PC-9 (cell line): ENCODE results near the gene APOB. TPM values are rescaled to one million over a fixed set of nuclear protein-coding genes. Genes with fewer than 3 reads are reported as not detected.

Experiments used
- BruUV-seq: library from RNA; stranded (reverse); fragments of 400-500 nt; replicated peaks from 2 replicates; lab custom pipeline; 2021; lab: Mats Ljungman, UMichigan
- CTCF ChIA-PET: fragments of 300-600 bp; sonication (Branson Sonifier 250); formaldehyde crosslinking; loops from one replicate; lab custom pipeline; 2022; ENCODE audit warnings: antibody characterized with exemption; lab: Charles Lee
- POLR2A ChIA-PET: fragments of 300-600 bp; sonication (Branson Sonifier 250); formaldehyde crosslinking; loops from one replicate; lab custom pipeline; 2022; ENCODE audit warnings: antibody characterized with exemption; ENCODE audit not compliant: unreplicated experiment; lab: Charles Lee
- DNase-seq, 2 experiments: peaks; one replicate each; pipeline versions ENCODE4 v3.0.0 to v3.0.0-alpha.2; 2015 to 2022; ENCODE audit warnings: mixed read lengths in 1 of 2
- H2AFZ ChIP-seq: fragments of 200-600 bp; sonication (generic); 2 replicates; pipeline ENCODE4 v1.8.1; 2017; ENCODE audit warnings: antibody characterized with exemption
- H3F3A ChIP-seq: fragments of 200-600 bp; sonication (generic); 2 replicates; pipeline ENCODE4 v1.8.1; 2017; ENCODE audit warnings: antibody characterized with exemption, mild to moderate bottlenecking, low read depth; ENCODE audit not compliant: insufficient read depth
- H3K27ac ChIP-seq: fragments of 200-600 bp; sonication (generic); 2 replicates; pipeline ENCODE4 v1.6.1; 2016; ENCODE audit warnings: mixed run types
- H3K27me3 ChIP-seq: fragments of 200-600 bp; sonication (generic); 2 replicates; pipeline ENCODE4 v1.6.1; 2016; ENCODE audit warnings: low read depth, mixed run types; ENCODE audit not compliant: insufficient read depth
- H3K36me3 ChIP-seq: fragments of 200-600 bp; sonication (generic); 2 replicates; pipeline ENCODE4 v1.6.1; 2016; ENCODE audit warnings: low read depth, mixed run types
- H3K4me1 ChIP-seq: fragments of 200-600 bp; sonication (generic); replicated peaks from 2 replicates; pipeline ENCODE4 v1.6.1; 2016; ENCODE audit warnings: mixed run types; ENCODE audit not compliant: insufficient read depth
- H3K4me2 ChIP-seq: fragments of 200-600 bp; sonication (generic); 2 replicates; pipeline ENCODE4 v1.6.1; 2017; ENCODE audit warnings: mixed run types
- H3K4me3 ChIP-seq: fragments of 200-600 bp; sonication (generic); 2 replicates; pipeline ENCODE4 v1.6.1; 2016; ENCODE audit warnings: mixed run types
- H3K79me2 ChIP-seq: fragments of 200-600 bp; sonication (generic); 2 replicates; pipeline ENCODE4 v1.6.1; 2017; ENCODE audit warnings: low read depth, mixed run types
- H3K9me2 ChIP-seq: fragments of 200-600 bp; sonication (generic); 2 replicates; pipeline ENCODE4 v1.8.1; 2017; ENCODE audit warnings: mild to moderate bottlenecking; ENCODE audit not compliant: insufficient read depth
- H3K9me3 ChIP-seq: fragments of 200-600 bp; sonication (generic); 2 replicates; pipeline ENCODE4 v1.8.1; 2016; ENCODE audit warnings: low read depth; ENCODE audit not compliant: insufficient read depth
- H4K20me1 ChIP-seq: fragments of 200-600 bp; sonication (generic); 2 replicates; pipeline ENCODE4 v1.8.1; 2017; ENCODE audit not compliant: insufficient read depth
- CTCF ChIP-seq: fragments of 200-600 bp; sonication (generic); conservative IDR thresholded peaks from 2 replicates; pipeline ENCODE4 v1.6.1; 2017; ENCODE audit warnings: mixed run types, antibody characterized with exemption, mild to moderate bottlenecking, moderate library complexity
- EZH2 ChIP-seq: fragments of 200-600 bp; sonication (generic); IDR thresholded peaks from 2 replicates; pipeline ENCODE4 v1.8.0; 2017; ENCODE audit warnings: antibody characterized with exemption, low read depth
- intact Hi-C: fragments of 100-400 bp; cut with micrococcal nuclease; formaldehyde crosslinking; loops from one replicate; pipeline ENCODE4 v1.10.0; 2022; ENCODE audit not compliant: unreplicated experiment
- total RNA-seq: library from RNA; stranded (reverse); gene quantifications from 2 replicates; pipeline ENCODE4 v1.2.3, GENCODE V29; 2021

APOB gene
- total RNA-seq, 1 experiment from 2014 or later = not detected

GRCh38 chr2:21020668-21021288 lies 23.1 kb downstream of the APOB start:
- no TSS peak for BruUV-seq
- Histone ChIP-seq H2AFZ (no peak overlapping the region), H3K4me1 (no peaks in the 10 kb centered on the region), H3K9me3 (no peaks in the 10 kb centered on the region), H3F3A (no peaks in the 10 kb centered on the region), H3K9me2 (no peaks in the 10 kb centered on the region), H3K36me3 (no peaks in the 10 kb centered on the region), H4K20me1 (no peaks in the 10 kb centered on the region), H3K79me2 (no peaks in the 10 kb centered on the region), H3K4me3 (no peak overlapping the region), H3K27ac (no peak overlapping the region), H3K4me2 (no peak overlapping the region), H3K27me3 (peaks cover 41% of the 10 kb centered on the region; the same call in 1 of the 2 replicates)
- intact Hi-C loops = no loop called here
- no peak for TF ChIP-seq CTCF
- no peak for TF ChIP-seq EZH2
- no peak for DNase-seq
- CTCF ChIA-PET = no interaction called here
- POLR2A ChIA-PET = no interaction called here

- no peaks in the 10 kb centered on the region for H3K79me2 ChIP-seq
- no peak overlapping the region for H2AFZ ChIP-seq
- ChIA-PET CTCF (no interaction called here), POLR2A (no interaction called here)
- no peak overlapping the region for H3K4me2 ChIP-seq
- H3K36me3 ChIP-seq = no peaks in the 10 kb centered on the region
- no TSS peak for BruUV-seq
- no peak for DNase-seq
- intact Hi-C loops = no loop called here
- no peaks in the 10 kb centered on the region for H3K9me3 ChIP-seq
- H3F3A ChIP-seq = no peaks in the 10 kb centered on the region
- no peaks in the 10 kb centered on the region for H3K4me1 ChIP-seq
- no peak overlapping the region for H3K4me3 ChIP-seq
- no peak overlapping the region for H3K27ac ChIP-seq
- peaks cover 42% of the 10 kb centered on the region; the same call in 1 of the 2 replicates for H3K27me3 ChIP-seq
- no peak for TF ChIP-seq EZH2
- no peak for TF ChIP-seq CTCF
- no peaks in the 10 kb centered on the region for H4K20me1 ChIP-seq
- H3K9me2 ChIP-seq = no peaks in the 10 kb centered on the region
Observed at GRCh38 chr2:21020031-21020667, 23.7 kb downstream of the APOB start.

GRCh38 chr2:21019678-21020021 lies 24.2 kb downstream of the APOB start:
- H3K27ac ChIP-seq = no peak overlapping the region
- CTCF ChIA-PET = no interaction called here
- peaks cover 42% of the 10 kb centered on the region; the same call in 1 of the 2 replicates for H3K27me3 ChIP-seq
- intact Hi-C loops = no loop called here
- POLR2A ChIA-PET = no interaction called here
- H4K20me1 ChIP-seq = no peaks in the 10 kb centered on the region
- no peaks in the 10 kb centered on the region for H3F3A ChIP-seq
- H3K9me2 ChIP-seq = no peaks in the 10 kb centered on the region
- no peak overlapping the region for H3K4me2 ChIP-seq
- TF ChIP-seq EZH2 (no peak), CTCF (no peak)
- DNase-seq = no peak
- no peaks in the 10 kb centered on the region for H3K4me1 ChIP-seq
- H3K9me3 ChIP-seq = no peaks in the 10 kb centered on the region
- no TSS peak for BruUV-seq
- no peaks in the 10 kb centered on the region for H3K36me3 ChIP-seq
- no peaks in the 10 kb centered on the region for H3K79me2 ChIP-seq
- H2AFZ ChIP-seq = no peak overlapping the region
- H3K4me3 ChIP-seq = no peak overlapping the region
